Gastrocnemius medialis (tissue), 4 donors: Measurements from ENCODE around the gene CCP110. TPM values are rescaled to one million over a fixed set of nuclear protein-coding genes. Genes with fewer than 3 reads are reported as not detected.

Source experiments
- ATAC-seq, 2 donors: fragments of 150-250 bp; one replicate each; pipeline ENCODE4 v1.9.1; 2016
- DNase-seq, 2 donors: peaks; one replicate each; pipeline ENCODE4 v3.0.0-alpha.2; 2019
- H3K27ac ChIP-seq, 4 donors: fragments of 200-600 bp; sonication (generic); 1 replicate in 1 of 4; 2 replicates in 3 of 4; pipeline ENCODE4 v1.5.1; 2016 to 2018; ENCODE audit warnings: mild to moderate bottlenecking in 2 of 4, moderate library complexity in 1 of 4
- H3K27me3 ChIP-seq, 3 donors: fragments of 200-600 bp; sonication (generic) in 2 of 3; 1 replicate in 1 of 3; 2 replicates in 2 of 3; pipeline versions ENCODE4 v1.5.1 to v1.6.0; 2016 to 2019; ENCODE audit warnings: mild to moderate bottlenecking in 1 of 3, moderate library complexity in 1 of 3
- H3K36me3 ChIP-seq, 2 donors: fragments of 200-600 bp; sonication (generic) in 1 of 2; one replicate each; pipeline ENCODE4 v1.5.1; 2017 to 2018
- H3K4me1 ChIP-seq, 2 donors: fragments of 200-600 bp; sonication (generic) in 1 of 2; one replicate each; pipeline ENCODE4 v1.5.1; 2016 to 2017; ENCODE audit warnings: mild to moderate bottlenecking in 2 of 2
- H3K4me3 ChIP-seq, 4 donors: fragments of 200-600 bp; sonication (generic) in 3 of 4; 1 replicate in 1 of 4; 2 replicates in 3 of 4; pipeline ENCODE4 v1.5.1; 2016 to 2019; ENCODE audit warnings: mild to moderate bottlenecking in 2 of 4
- H3K9me3 ChIP-seq, 3 donors: fragments of 200-600 bp; sonication (generic) in 2 of 3; 1 replicate in 1 of 3; 2 replicates in 2 of 3; pipeline ENCODE4 v1.5.1; 2016 to 2019
- POLR2A ChIP-seq, 2 donors: fragments of 450-650 bp; IDR thresholded peaks; one replicate each; pipeline ENCODE4 v1.6.1; 2017; ENCODE audit warnings: antibody characterized with exemption in 2 of 2, mild to moderate bottlenecking in 2 of 2, moderate library complexity in 2 of 2
- in situ Hi-C, 4 donors: fragments of 200-750 bp; cut with MboI; loops; one replicate each; pipeline versions ENCODE4 v1.15.0 to v1.8.0; 2017; ENCODE audit warnings: low sequenced_read_pairs in 4 of 4
- intact Hi-C: fragments of 100-400 bp; cut with DNase I; formaldehyde crosslinking; loops from one replicate; pipeline ENCODE4 v1.15.1; 2023; ENCODE audit warnings: low total_unique reads
- total RNA-seq, 4 donors: library from RNA; depleted of rRNA; stranded (reverse); fragments of >200 nt; gene quantifications; one replicate each; pipeline versions ENCODE4 v1.1.0 to v1.2.3, GENCODE V29; 2016
- TF ChIP-seq, protein P1 (sequence below), 5 experiments: fragments of 450-650 bp in 3 of 5; fragments of 200-600 bp in 2 of 5; sonication (generic) in 2 of 5; IDR thresholded peaks in 4 of 5; conservative IDR thresholded peaks in 1 of 5; 1 replicate in 4 of 5; 2 replicates in 1 of 5; pipeline ENCODE4 v1.5.1; 2016 to 2019; ENCODE audit warnings: antibody characterized with exemption in 5 of 5, mild to moderate bottlenecking in 3 of 5, moderate library complexity in 3 of 5

The CCP110 gene
- total RNA-seq, 4 donors from 2014 or later = 6.8 to 8.8 (median 7.0) TPM

- Histone ChIP-seq H3K36me3 (peaks cover 0 to 24% of the 10 kb centered on the region in 2 donors), H3K27ac (no peak overlapping the region), H3K4me1 (no peaks in the 10 kb centered on the region), H3K4me3 (no peak overlapping the region), H3K9me3 (no peaks in the 10 kb centered on the region), H3K27me3 (no peaks in the 10 kb centered on the region)
- no peak for DNase-seq
- ATAC-seq = no peak
- intact Hi-C loops = no loop called here
- in situ Hi-C loops = loop anchor here in 3 of 4 donors (5.0 to 10.0 kb wide), 2 partner anchors 287 to 295 kb away; no protein-coding TSS in a partner anchor
- no peak for TF ChIP-seq POLR2A (IDR thresholded peaks at IDR 0.05)
- TF ChIP-seq, protein P1, sequence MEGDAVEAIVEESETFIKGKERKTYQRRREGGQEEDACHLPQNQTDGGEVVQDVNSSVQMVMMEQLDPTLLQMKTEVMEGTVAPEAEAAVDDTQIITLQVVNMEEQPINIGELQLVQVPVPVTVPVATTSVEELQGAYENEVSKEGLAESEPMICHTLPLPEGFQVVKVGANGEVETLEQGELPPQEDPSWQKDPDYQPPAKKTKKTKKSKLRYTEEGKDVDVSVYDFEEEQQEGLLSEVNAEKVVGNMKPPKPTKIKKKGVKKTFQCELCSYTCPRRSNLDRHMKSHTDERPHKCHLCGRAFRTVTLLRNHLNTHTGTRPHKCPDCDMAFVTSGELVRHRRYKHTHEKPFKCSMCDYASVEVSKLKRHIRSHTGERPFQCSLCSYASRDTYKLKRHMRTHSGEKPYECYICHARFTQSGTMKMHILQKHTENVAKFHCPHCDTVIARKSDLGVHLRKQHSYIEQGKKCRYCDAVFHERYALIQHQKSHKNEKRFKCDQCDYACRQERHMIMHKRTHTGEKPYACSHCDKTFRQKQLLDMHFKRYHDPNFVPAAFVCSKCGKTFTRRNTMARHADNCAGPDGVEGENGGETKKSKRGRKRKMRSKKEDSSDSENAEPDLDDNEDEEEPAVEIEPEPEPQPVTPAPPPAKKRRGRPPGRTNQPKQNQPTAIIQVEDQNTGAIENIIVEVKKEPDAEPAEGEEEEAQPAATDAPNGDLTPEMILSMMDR (IDR thresholded peaks at IDR 0.05 in 4 of 5, conservative IDR thresholded peaks at IDR 0.05 in 1 of 5) = no peak
These were observed 76.4 kb downstream of the CCP110 start for GRCh38 chr16:19599968-19600716.

GRCh38 chr16:19601083-19601976 is 77.6 kb downstream of the CCP110 start:
- in situ Hi-C loops = loop anchor here in 3 of 4 donors (5.0 to 10.0 kb wide), 2 partner anchors 286 to 293 kb away; no protein-coding TSS in a partner anchor
- intact Hi-C loops = loop anchor here (1.0 kb wide), 1 partner anchor 285 kb away; no protein-coding TSS in a partner anchor
- H3K4me3 ChIP-seq = no peak overlapping the region
- H3K27ac ChIP-seq = no peak overlapping the region
- TF ChIP-seq, protein P1 (IDR thresholded peaks at IDR 0.05 in 4 of 5, conservative IDR thresholded peaks at IDR 0.05 in 1 of 5) = peak; percentile 44 to 66 (median 62)
- no peak for TF ChIP-seq POLR2A (IDR thresholded peaks at IDR 0.05)
- H3K9me3 ChIP-seq = no peaks in the 10 kb centered on the region
- no peaks in the 10 kb centered on the region for H3K27me3 ChIP-seq
- DNase-seq (no peak), ATAC-seq (no peak)
- H3K4me1 ChIP-seq = peaks cover 4 to 7% of the 10 kb centered on the region in 2 donors
- H3K36me3 ChIP-seq = peaks cover 0 to 16% of the 10 kb centered on the region in 2 donors

Other genes starting within 250 kb of the CCP110 start
- not detected for gene CLEC19A, start 238.2 kb upstream of the CCP110 start, total RNA-seq
- under 1 TPM in 1 of 4 donors, not detected in 3; 0.19 TPM for gene TMC5, start 106.1 kb upstream of the CCP110 start, total RNA-seq
- gene GDE1, start 1.8 kb upstream of the CCP110 start, total RNA-seq = 10 to 100 TPM; 48.8 to 64.1 (median 53.7) TPM
- 10 to 100 TPM; 16.9 to 29.1 (median 24.8) TPM for gene VPS35L, start 31.8 kb downstream of the CCP110 start, total RNA-seq
- gene KNOP1, start 194.3 kb downstream of the CCP110 start, total RNA-seq = 1 to 10 TPM; 4.1 to 9.2 (median 5.5) TPM
- 10 to 100 TPM in 2 of 4 donors, 1 to 10 TPM in 2; 8.3 to 17.3 (median 9.4) TPM for gene IQCK, start 194.3 kb downstream of the CCP110 start, total RNA-seq